ENCODE measurements around the gene SMIM29. TPM values are rescaled to one million over a fixed set of nuclear protein-coding genes. Genes with fewer than 3 reads are reported as not detected.

The SMIM29 gene
- total RNA-seq, 1 experiment from 2014 or later: 12.0 TPM

DNA sequence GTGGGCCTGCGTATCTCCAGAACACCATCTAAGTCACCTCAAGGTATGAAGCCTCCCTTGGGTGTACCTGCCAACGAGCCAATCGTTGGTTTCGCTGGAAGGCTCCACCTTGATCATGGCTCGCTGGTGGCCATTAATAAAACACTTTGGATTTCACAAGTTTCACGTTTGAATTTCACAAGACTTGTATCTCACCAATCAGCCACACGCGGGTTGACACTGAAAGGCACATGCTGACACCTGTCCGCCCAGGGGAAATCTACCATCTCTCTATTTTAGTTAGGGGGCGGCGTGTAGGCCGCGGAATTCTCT is 12.7 kb downstream of the SMIM29 start:
- intact Hi-C loops (cut with micrococcal nuclease): no loop called here
- H3K9me3 Mint-ChIP-seq (ENCODE audit: unreplicated experiment): no peaks in the 10 kb centered on the region
- ChIA-PET CTCF (interaction anchor here (0.8 to 1.5 kb wide), 2 partner anchors 14 to 72 kb away, joined by 3 to 5 read pairs; no protein-coding TSS in a partner anchor), POLR2A (interaction anchor here (0.7 to 1.7 kb wide), 5 partner anchors 12 to 180 kb away, joined by 3 to 21 read pairs (median 5); partner anchors contain the start of gene SMIM29)
- DNase-seq (ENCODE audit: unreplicated experiment): peak; percentile 54
- TSS peak; percentile 96 for BruUV-seq (replicated peaks)
- H3K4me3 Mint-ChIP-seq (ENCODE audit: unreplicated experiment): peak overlapping the region; percentile 70
- H3K36me3 Mint-ChIP-seq (ENCODE audit: insufficient read depth, unreplicated experiment): no peaks in the 10 kb centered on the region
- H3K27ac Mint-ChIP-seq (ENCODE audit: low read depth, unreplicated experiment): no peak overlapping the region
- TF ChIP-seq, protein P1, sequence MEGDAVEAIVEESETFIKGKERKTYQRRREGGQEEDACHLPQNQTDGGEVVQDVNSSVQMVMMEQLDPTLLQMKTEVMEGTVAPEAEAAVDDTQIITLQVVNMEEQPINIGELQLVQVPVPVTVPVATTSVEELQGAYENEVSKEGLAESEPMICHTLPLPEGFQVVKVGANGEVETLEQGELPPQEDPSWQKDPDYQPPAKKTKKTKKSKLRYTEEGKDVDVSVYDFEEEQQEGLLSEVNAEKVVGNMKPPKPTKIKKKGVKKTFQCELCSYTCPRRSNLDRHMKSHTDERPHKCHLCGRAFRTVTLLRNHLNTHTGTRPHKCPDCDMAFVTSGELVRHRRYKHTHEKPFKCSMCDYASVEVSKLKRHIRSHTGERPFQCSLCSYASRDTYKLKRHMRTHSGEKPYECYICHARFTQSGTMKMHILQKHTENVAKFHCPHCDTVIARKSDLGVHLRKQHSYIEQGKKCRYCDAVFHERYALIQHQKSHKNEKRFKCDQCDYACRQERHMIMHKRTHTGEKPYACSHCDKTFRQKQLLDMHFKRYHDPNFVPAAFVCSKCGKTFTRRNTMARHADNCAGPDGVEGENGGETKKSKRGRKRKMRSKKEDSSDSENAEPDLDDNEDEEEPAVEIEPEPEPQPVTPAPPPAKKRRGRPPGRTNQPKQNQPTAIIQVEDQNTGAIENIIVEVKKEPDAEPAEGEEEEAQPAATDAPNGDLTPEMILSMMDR (IDR thresholded peaks at IDR 0.05; ENCODE audit: unreplicated experiment): no peak
- peaks cover 12% of the 10 kb centered on the region for H3K4me1 Mint-ChIP-seq (ENCODE audit: insufficient read depth, unreplicated experiment)
- no peaks in the 10 kb centered on the region for H3K27me3 Mint-ChIP-seq (ENCODE audit: insufficient read depth, unreplicated experiment)

DNA sequence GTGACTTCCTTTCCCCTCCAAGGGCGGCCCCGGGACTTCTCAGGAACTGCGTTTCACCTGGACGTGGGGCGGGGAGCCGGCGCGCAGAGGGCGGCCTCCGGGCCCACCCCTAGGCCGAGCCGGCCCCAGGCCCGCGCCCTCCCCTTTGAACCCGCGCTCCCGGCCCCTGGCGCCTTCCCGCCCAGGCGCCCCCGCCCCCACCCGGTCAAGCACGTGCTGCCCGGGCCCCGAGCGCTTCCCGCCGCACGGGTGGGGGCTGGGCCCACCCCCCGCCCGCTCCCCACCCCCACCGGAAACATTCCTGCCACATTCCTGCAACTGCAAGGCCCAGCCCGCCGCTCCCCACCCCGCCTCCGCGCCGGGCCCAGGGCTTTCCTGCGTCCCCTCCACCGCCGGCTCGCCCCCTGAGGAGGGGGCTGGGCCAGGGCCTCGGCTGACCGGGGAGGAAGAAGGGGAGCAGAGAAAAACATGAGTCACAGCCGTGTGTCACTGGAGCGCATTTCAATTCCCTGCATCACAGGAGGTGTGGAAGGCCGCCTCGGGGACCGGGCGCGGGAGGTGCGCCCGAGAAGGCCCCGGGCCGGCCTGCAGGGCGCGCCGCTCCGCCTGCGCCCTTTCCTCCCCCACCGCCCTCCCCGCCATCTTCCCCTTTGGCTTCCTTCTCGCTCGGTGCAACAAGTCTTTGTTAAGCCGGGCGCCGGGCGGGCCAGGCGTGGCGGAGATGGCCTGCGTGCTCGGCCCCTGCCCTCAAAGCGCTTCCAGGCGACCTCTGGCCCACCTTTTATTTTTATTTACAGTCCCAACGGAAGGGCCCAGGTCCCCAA is 13.3 kb downstream of the SMIM29 start:
- TF ChIP-seq, protein P1 (IDR thresholded peaks at IDR 0.05; ENCODE audit: unreplicated experiment): no peak
- Mint-ChIP-seq H3K36me3 (ENCODE audit: insufficient read depth, unreplicated experiment) (no peaks in the 10 kb centered on the region), H3K27ac (ENCODE audit: low read depth, unreplicated experiment) (no peak overlapping the region), H3K9me3 (ENCODE audit: unreplicated experiment) (no peaks in the 10 kb centered on the region), H3K27me3 (ENCODE audit: insufficient read depth, unreplicated experiment) (no peaks in the 10 kb centered on the region), H3K4me1 (ENCODE audit: insufficient read depth, unreplicated experiment) (peaks cover 15% of the 10 kb centered on the region), H3K4me3 (ENCODE audit: unreplicated experiment) (peak overlapping the region; percentile 70)
- ChIA-PET POLR2A (interaction anchor here (1.7 kb wide), 1 partner anchor 12 kb away, joined by 21 read pairs; no protein-coding TSS in a partner anchor), CTCF (no interaction called here)
- no TSS peak for BruUV-seq (replicated peaks)
- intact Hi-C loops (cut with micrococcal nuclease): no loop called here
- DNase-seq (ENCODE audit: unreplicated experiment): peak; percentile 71

DNA sequence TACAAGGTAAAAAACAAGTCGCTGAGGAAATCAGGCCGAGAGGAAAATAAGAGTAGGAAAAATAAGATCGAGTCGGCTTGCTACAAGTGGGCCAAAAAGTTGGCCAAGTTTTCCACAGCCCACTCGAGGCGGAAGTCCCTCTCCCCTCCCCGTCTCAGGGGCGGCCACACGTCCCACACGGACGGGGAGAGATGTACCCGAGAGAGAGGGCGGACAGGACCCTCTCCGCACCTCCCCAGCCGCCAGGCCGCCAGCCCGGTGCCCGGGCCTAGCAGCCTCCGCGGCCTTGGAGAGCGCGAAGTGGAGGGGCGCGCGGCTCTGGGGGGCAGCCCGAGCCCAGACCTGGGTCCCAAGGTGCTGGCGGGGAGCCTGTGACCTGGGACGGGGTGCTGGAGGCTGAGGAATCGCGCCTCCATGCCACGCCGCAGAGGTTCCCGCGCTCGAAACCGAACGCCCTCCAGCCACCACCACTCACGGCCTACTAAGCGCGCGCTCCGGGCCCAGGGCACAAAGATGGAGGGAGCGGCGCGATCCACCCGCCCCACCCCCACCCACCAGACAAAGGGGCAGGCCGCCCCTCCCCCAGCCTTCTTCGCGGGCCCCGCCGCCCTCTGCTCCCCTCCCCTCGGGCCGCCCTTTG is 14.0 kb downstream of the SMIM29 start:
- TF ChIP-seq, protein P1 (IDR thresholded peaks at IDR 0.05; ENCODE audit: unreplicated experiment): no peak
- H3K9me3 Mint-ChIP-seq (ENCODE audit: unreplicated experiment): no peaks in the 10 kb centered on the region
- intact Hi-C loops (cut with micrococcal nuclease): no loop called here
- peaks cover 16% of the 10 kb centered on the region for H3K4me1 Mint-ChIP-seq (ENCODE audit: insufficient read depth, unreplicated experiment)
- no peaks in the 10 kb centered on the region for H3K27me3 Mint-ChIP-seq (ENCODE audit: insufficient read depth, unreplicated experiment)
- DNase-seq (ENCODE audit: unreplicated experiment): no peak
- no peak overlapping the region for H3K4me3 Mint-ChIP-seq (ENCODE audit: unreplicated experiment)
- no peak overlapping the region for H3K27ac Mint-ChIP-seq (ENCODE audit: low read depth, unreplicated experiment)
- no TSS peak for BruUV-seq (replicated peaks)
- no peaks in the 10 kb centered on the region for H3K36me3 Mint-ChIP-seq (ENCODE audit: insufficient read depth, unreplicated experiment)
- POLR2A ChIA-PET: no interaction called here
- CTCF ChIA-PET: no interaction called here

DNA sequence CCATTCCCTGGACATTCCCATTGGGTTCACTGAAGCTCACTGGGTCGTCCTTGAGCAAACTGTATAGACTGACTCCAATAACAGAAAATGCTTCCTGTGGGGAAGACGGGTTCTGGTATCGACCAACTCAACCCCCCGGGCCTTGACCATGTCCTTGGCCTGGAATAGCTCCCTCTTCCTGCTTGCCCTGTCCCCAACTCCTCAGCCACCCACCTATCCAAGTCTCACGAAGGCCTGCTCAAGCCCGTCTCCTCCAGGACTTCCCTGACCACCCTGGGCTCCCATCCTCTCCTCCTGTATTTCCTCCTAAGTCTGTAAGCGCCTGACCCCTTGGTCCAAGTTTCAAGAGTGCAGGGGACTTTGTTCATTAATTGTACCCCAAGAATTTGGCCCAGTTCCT is 14.9 kb downstream of the SMIM29 start:
- no peak for DNase-seq (ENCODE audit: unreplicated experiment)
- no peak overlapping the region for H3K27ac Mint-ChIP-seq (ENCODE audit: low read depth, unreplicated experiment)
- H3K36me3 Mint-ChIP-seq (ENCODE audit: insufficient read depth, unreplicated experiment): no peaks in the 10 kb centered on the region
- intact Hi-C loops (cut with micrococcal nuclease): no loop called here
- ChIA-PET CTCF (no interaction called here), POLR2A (no interaction called here)
- peaks cover 11% of the 10 kb centered on the region for H3K4me1 Mint-ChIP-seq (ENCODE audit: insufficient read depth, unreplicated experiment)
- H3K27me3 Mint-ChIP-seq (ENCODE audit: insufficient read depth, unreplicated experiment): no peaks in the 10 kb centered on the region
- TF ChIP-seq, protein P1 (IDR thresholded peaks at IDR 0.05; ENCODE audit: unreplicated experiment): no peak
- no peaks in the 10 kb centered on the region for H3K9me3 Mint-ChIP-seq (ENCODE audit: unreplicated experiment)
- no peak overlapping the region for H3K4me3 Mint-ChIP-seq (ENCODE audit: unreplicated experiment)
- BruUV-seq (replicated peaks): no TSS peak
